Measurements from ENCODE around the gene AATK.

- TF ChIP-seq CTCF (optimal IDR thresholded peaks at IDR 0.05 in 1 of 3, IDR thresholded peaks at IDR 0.05 in 1 of 3, conservative IDR thresholded peaks at IDR 0.05 in 1 of 3; ENCODE audit: extremely low read depth in 1 of 3, insufficient read depth in 2 of 3, low read length in 3 of 3) (no peak), EZH2 (IDR thresholded peaks at IDR 0.05; ENCODE audit: low read length) (no peak)
Observed at GRCh38 chr17:81197409-81197795, 31.4 kb upstream of the AATK start.

Data from keratinocyte (primary cell).